GM12878 (cell line): ENCODE data around the gene TBCD. TPM values are rescaled to one million over a fixed set of nuclear protein-coding genes. Genes with fewer than 3 reads are reported as not detected.

Source experiments
- ATAC-seq: fragments of 200-7000 bp; cut with Tn5 transposase; 3 replicates; pipeline ENCODE4 v1.9.1; 2020; ENCODE audit warnings: mild to moderate bottlenecking, moderate library complexity
- BruUV-seq: library from RNA; stranded (reverse); fragments of 400-500 nt; replicated peaks from 2 replicates; lab custom pipeline; 2021; lab: Mats Ljungman, UMichigan
- CTCF ChIA-PET: fragments of 300-600 bp; sonication (Branson Sonifier 250); formaldehyde crosslinking; extraction: SDS; loops from one replicate; lab custom pipeline; 2021; ENCODE audit warnings: inconsistent platforms; lab: Yijun Ruan, JAX
- POLR2A ChIA-PET: fragments of 350-600 bp; formaldehyde crosslinking; extraction: SDS; loops from one replicate; lab custom pipeline; 2021; ENCODE audit warnings: inconsistent platforms; lab: Charles Lee
- RAD21 ChIA-PET: fragments of 300-600 bp; sonication (Branson Sonifier 250); formaldehyde crosslinking; loops from one replicate; lab custom pipeline; 2023; ENCODE audit warnings: antibody characterized with exemption; ENCODE audit not compliant: unreplicated experiment; lab: Charles Lee
- SMC1A ChIA-PET: fragments of 300-600 bp; sonication (Branson Sonifier 250); formaldehyde crosslinking; loops from one replicate; lab custom pipeline; 2023; ENCODE audit not compliant: unreplicated experiment, uncharacterized antibody; lab: Charles Lee
- DNase-seq: peaks from one replicate; pipeline ENCODE4 v3.0.0-alpha.2; 2011; ENCODE audit warnings: low read depth, low spot score
- FAIRE-seq: peaks from 3 replicates; lab custom pipeline; 2011; peaks lifted over from hg19 to GRCh38; lab: Jason Lieb, UNC
- H2AFZ ChIP-seq: 2 replicates; pipeline ENCODE4 v1.6.0; 2011; ENCODE audit warnings: low read depth, low read length, control low read depth; ENCODE audit not compliant: control insufficient read depth
- H3K27ac ChIP-seq: 2 replicates; pipeline ENCODE4 v1.5.1; 2011; ENCODE audit warnings: control low read depth; ENCODE audit not compliant: control insufficient read depth, insufficient read depth
- H3K27me3 ChIP-seq, 2 experiments: replicated peaks in 1 of 2; 2 replicates each; pipeline versions ENCODE4 v1.6.0 to v1.6.1; 2011; ENCODE audit warnings: low read length in 1 of 2; ENCODE audit not compliant: control insufficient read depth in 2 of 2, insufficient read depth in 2 of 2
- H3K36me3 ChIP-seq, 2 experiments: 2 replicates each; pipeline ENCODE4 v1.5.1; 2011; ENCODE audit warnings: low read length in 1 of 2; ENCODE audit not compliant: control insufficient read depth in 2 of 2, insufficient read depth in 2 of 2
- H3K4me1 ChIP-seq: 2 replicates; pipeline ENCODE4 v1.6.1; 2011; ENCODE audit warnings: mild to moderate bottlenecking, low read length, moderate library complexity, mixed read lengths; ENCODE audit not compliant: control insufficient read depth, insufficient read depth
- H3K4me2 ChIP-seq: 2 replicates; pipeline ENCODE4 v1.6.0; 2011; ENCODE audit warnings: control low read depth; ENCODE audit not compliant: control insufficient read depth, insufficient read depth
- H3K4me3 ChIP-seq: fragments of 200-600 bp; sonication (generic); 2 replicates; pipeline ENCODE4 v1.5.1; 2016
- H3K79me2 ChIP-seq: 2 replicates; pipeline ENCODE4 v1.6.0; 2011; ENCODE audit warnings: low read length; ENCODE audit not compliant: control insufficient read depth, insufficient read depth
- H3K9ac ChIP-seq: 2 replicates; pipeline ENCODE4 v1.8.0; 2011; ENCODE audit warnings: low read length, control low read depth, mixed read lengths; ENCODE audit not compliant: control insufficient read depth, insufficient read depth
- H3K9me3 ChIP-seq: replicated peaks from 3 replicates; pipeline ENCODE4 v1.5.1; 2011; ENCODE audit warnings: mild to moderate bottlenecking, low read length; ENCODE audit not compliant: control insufficient read depth, insufficient read depth
- H4K20me1 ChIP-seq: 2 replicates; pipeline ENCODE4 v1.6.0; 2011; ENCODE audit not compliant: control insufficient read depth, insufficient read depth
- E2F4 ChIP-seq: IDR thresholded peaks from 2 replicates; pipeline ENCODE4 v1.6.1; 2012; ENCODE audit warnings: low read depth, low read length, improper control_type of control experiment
- IKZF1 ChIP-seq: fragments of 450-650 bp; conservative IDR thresholded peaks from 2 replicates; pipeline ENCODE4 v1.6.1; 2017; ENCODE audit warnings: antibody characterized with exemption, mild to moderate bottlenecking
- IKZF2 ChIP-seq, 2 experiments: fragments of 450-650 bp; IDR thresholded peaks; 2 replicates each; pipeline ENCODE4 v1.6.1; 2017; ENCODE audit warnings: mild to moderate bottlenecking in 2 of 2, moderate library complexity in 2 of 2
- SPI1 ChIP-seq: IDR thresholded peaks from 2 replicates; pipeline ENCODE4 v1.6.1; 2011; ENCODE audit warnings: low read depth, mild to moderate bottlenecking, low read length, moderate library complexity, borderline replicate concordance; ENCODE audit not compliant: insufficient read depth
- ZNF24 ChIP-seq: fragments of 450-650 bp; IDR thresholded peaks from 2 replicates; pipeline ENCODE4 v1.6.1; 2017; ENCODE audit warnings: antibody characterized with exemption, mild to moderate bottlenecking
- ZNF384 ChIP-seq: IDR thresholded peaks from 2 replicates; pipeline ENCODE4 v1.6.1; 2012; ENCODE audit warnings: low read depth, mild to moderate bottlenecking, low read length, improper control_type of control experiment, borderline replicate concordance
- whole genome bisulfite sequencing: methylation state at CpG from one replicate; pipeline ENCODE4 v1.1.6; 2016; ENCODE audit warnings: low lambda C conversion rate; ENCODE audit not compliant: insufficient replicate concordance, insufficient coverage; ENCODE audit errors: missing lambda C conversion rate; 5-methylcytosine and 5-hydroxymethylcytosine counted together
- in situ Hi-C: fragments of 300-500 bp; cut with MboI; formaldehyde crosslinking; loops from 9 replicates; pipeline ENCODE4 v1.14.3; 2018; ENCODE audit warnings: mixed read lengths
- intact Hi-C: fragments of 100-400 bp; cut with micrococcal nuclease; formaldehyde crosslinking; loops from one replicate; pipeline ENCODE4 v1.14.2; 2022; ENCODE audit not compliant: unreplicated experiment
- polyA plus RNA-seq, 11 experiments: library from polyadenylated mRNA; depleted of rRNA in 4 of 11; unstranded in 6 of 11; stranded (reverse) in 5 of 11; fragments of >200 nt; fragmentation: Nextera tagmentation in 4 of 11; fragmentation: Illumina TruSeq in 1 of 11; extraction: Ambion mirVana in 4 of 11; extraction: Trizol in 1 of 11; gene quantifications; 1 replicate in 1 of 11; 2 replicates in 10 of 11; pipeline versions ENCODE4 v1.2.1 to v1.2.3, GENCODE V29; 2011 to 2016; ENCODE audit warnings: inconsistent platforms in 2 of 11, missing spikeins in 2 of 11, low read depth in 1 of 11
- total RNA-seq, 4 experiments: library from RNA; depleted of rRNA in 3 of 4; stranded (reverse); fragments of >200 nt in 3 of 4; fragmentation: Illumina TruSeq in 1 of 4; extraction: Trizol in 1 of 4; gene quantifications; 2 replicates each; pipeline versions ENCODE4 v1.2.1 to v1.2.3, GENCODE V29; 2013 to 2021
- TF ChIP-seq, protein P1 (sequence below): IDR thresholded peaks from 2 replicates; pipeline ENCODE4 v1.6.1; 2011; ENCODE audit warnings: borderline replicate concordance, low read depth, mild to moderate bottlenecking, moderate library complexity, mixed read lengths, low read length; ENCODE audit not compliant: insufficient read depth; ENCODE audit errors: extremely low read length

The TBCD gene
- total and polyA plus RNA-seq, 10 of the 15 experiments (the other 5 are each of a cell fraction or from before 2014, with no cell fraction given), result 10.3 to 114 (median 52.4) TPM

GRCh38 chr17:82926081-82926480 lies 174.2 kb downstream of the TBCD start:
- H3K9me3 ChIP-seq, result no peaks in the 10 kb centered on the region
- no peaks in the 10 kb centered on the region for H3K27me3 ChIP-seq
- in situ Hi-C loops, result loop anchor here (5.0 kb wide), 1 partner anchor 144 kb away; no protein-coding TSS in a partner anchor
- TF ChIP-seq IKZF1, result no peak
- TF ChIP-seq, protein P1, sequence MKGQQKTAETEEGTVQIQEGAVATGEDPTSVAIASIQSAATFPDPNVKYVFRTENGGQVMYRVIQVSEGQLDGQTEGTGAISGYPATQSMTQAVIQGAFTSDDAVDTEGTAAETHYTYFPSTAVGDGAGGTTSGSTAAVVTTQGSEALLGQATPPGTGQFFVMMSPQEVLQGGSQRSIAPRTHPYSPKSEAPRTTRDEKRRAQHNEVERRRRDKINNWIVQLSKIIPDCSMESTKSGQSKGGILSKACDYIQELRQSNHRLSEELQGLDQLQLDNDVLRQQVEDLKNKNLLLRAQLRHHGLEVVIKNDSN, result no peak
- TF ChIP-seq IKZF2 (IDR thresholded peaks at IDR 0.05), result no peak
- TF ChIP-seq ZNF384, result no peak
- TF ChIP-seq ZNF24, result no peak
- no peak for TF ChIP-seq E2F4
- no peak for TF ChIP-seq SPI1
- TF ChIP-seq, all 136 proteins: peak for 0
- Histone ChIP-seq H4K20me1 (no peaks in the 10 kb centered on the region), H3K9ac (no peak overlapping the region), H3K79me2 (no peaks in the 10 kb centered on the region), H2AFZ (no peak overlapping the region), H3K4me1 (no peaks in the 10 kb centered on the region), H3K27ac (no peak overlapping the region), H3K4me3 (no peak overlapping the region), H3K36me3 (peaks cover 0 to 46% of the 10 kb centered on the region in 2 experiments; a peak in 3 of 4 replicates), H3K4me2 (no peak overlapping the region)
- ChIA-PET POLR2A (no interaction called here), SMC1A (no interaction called here), RAD21 (no interaction called here), CTCF (no interaction called here)
- intact Hi-C loops, result no loop called here
- FAIRE-seq, result no peak
- no TSS peak for BruUV-seq
- 99% methylated on average over 7 of the region's 12 CpGs for WGBS
- no peak for DNase-seq
- ATAC-seq, result no peak
